HCT116 (cell line): ENCODE measurements around the gene TRPM3. TPM values are rescaled to one million over a fixed set of nuclear protein-coding genes. Genes with fewer than 3 reads are reported as not detected.

Source experiments
- ATAC-seq: fragments of 200-7000 bp; cut with Tn5 transposase; 2 replicates; pipeline ENCODE4 v1.9.1; 2020; ENCODE audit warnings: mild to moderate bottlenecking, moderate library complexity
- BruUV-seq: library from RNA; stranded (reverse); fragments of 400-500 nt; replicated peaks from 2 replicates; lab custom pipeline; 2021; lab: Mats Ljungman, UMichigan
- CTCF ChIA-PET: fragments of 300-600 bp; sonication (Branson Sonifier 250); formaldehyde crosslinking; loops from one replicate; lab custom pipeline; 2021; ENCODE audit warnings: antibody characterized with exemption; lab: Charles Lee
- POLR2A ChIA-PET: fragments of 300-600, 350-600 bp; sonication (Branson Sonifier 250); formaldehyde crosslinking; loops from one replicate; lab custom pipeline; 2021; ENCODE audit warnings: antibody characterized with exemption; lab: Charles Lee
- RAD21 ChIA-PET, 2 experiments: fragments of 300-600 bp; sonication (Branson Sonifier 250); formaldehyde crosslinking; loops; one replicate each; lab custom pipeline; 2023; ENCODE audit warnings: low total read pairs in 2 of 2; ENCODE audit not compliant: uncharacterized antibody in 2 of 2, unreplicated experiment in 2 of 2, low non-redundant PET in 1 of 2; lab: Charles Lee
- DNase-seq: peaks from one replicate; pipeline ENCODE4 v3.0.0-alpha.2; 2010; ENCODE audit warnings: low read depth, low spot score
- H2AFZ ChIP-seq: fragments of 200-600 bp; shearing (Covaris generic), sonication (generic); 2 replicates; pipeline ENCODE4 v1.6.1; 2017; ENCODE audit warnings: low read depth, mixed run types, mixed read lengths, antibody characterized with exemption, low read length; ENCODE audit not compliant: poor library complexity, severe bottlenecking
- H3K27ac ChIP-seq: 2 replicates; pipeline ENCODE4 v1.5.1; 2012; ENCODE audit warnings: low read depth, low read length
- H3K27me3 ChIP-seq: fragments of 200-600 bp; sonication (generic); 2 replicates; pipeline ENCODE4 v1.6.1; 2016; ENCODE audit warnings: mixed run types, low read length, mixed read lengths; ENCODE audit not compliant: insufficient read depth
- H3K36me3 ChIP-seq, 2 experiments: fragments of 200-500 bp in 1 of 2; fragments of 200-600 bp in 1 of 2; sonication (Bioruptor generic) in 1 of 2; sonication (generic) in 1 of 2; 2 replicates each; pipeline versions ENCODE4 v1.5.1 to v1.6.1; 2014 to 2016; ENCODE audit warnings: low read length in 2 of 2, inconsistent platforms in 1 of 2, mixed read lengths in 1 of 2, mixed run types in 1 of 2; ENCODE audit not compliant: insufficient read depth in 2 of 2, control insufficient read depth in 1 of 2
- H3K4me1 ChIP-seq, 2 experiments: fragments of 200-600 bp in 1 of 2; sonication (generic) in 1 of 2; 2 replicates each; pipeline versions ENCODE4 v1.5.1 to v1.6.1; 2012 to 2017; ENCODE audit warnings: low read length in 2 of 2, inconsistent platforms in 1 of 2, mild to moderate bottlenecking in 1 of 2, mixed read lengths in 1 of 2, mixed run types in 1 of 2, moderate library complexity in 1 of 2; ENCODE audit not compliant: insufficient read depth in 2 of 2, control insufficient read depth in 1 of 2
- H3K4me2 ChIP-seq: fragments of 200-600 bp; sonication (generic); 2 replicates; pipeline ENCODE4 v1.6.1; 2017; ENCODE audit warnings: mixed run types, low read length, mixed read lengths
- H3K4me3 ChIP-seq, 2 experiments: fragments of 200-600 bp in 1 of 2; sonication (generic) in 1 of 2; replicated peaks in 1 of 2; 2 replicates each; pipeline ENCODE4 v1.5.1; 2011 to 2016; ENCODE audit warnings: low read length in 2 of 2, control low read depth in 1 of 2, low read depth in 1 of 2, mild to moderate bottlenecking in 1 of 2, mixed read lengths in 1 of 2, mixed run types in 1 of 2
- H3K79me2 ChIP-seq: fragments of 200-600 bp; sonication (generic); 2 replicates; pipeline ENCODE4 v1.6.1; 2017; ENCODE audit warnings: mild to moderate bottlenecking, mixed run types, low read length, moderate library complexity, mixed read lengths; ENCODE audit not compliant: insufficient read depth
- H3K9ac ChIP-seq: fragments of 200-600 bp; sonication (generic); 2 replicates; pipeline ENCODE4 v1.6.1; 2016; ENCODE audit warnings: low read length, mixed read lengths
- H3K9me2 ChIP-seq: fragments of 200-600 bp; sonication (generic), shearing (Covaris generic); 2 replicates; pipeline ENCODE4 v1.6.1; 2017; ENCODE audit warnings: mixed run types, mild to moderate bottlenecking, moderate library complexity; ENCODE audit not compliant: insufficient read depth
- H3K9me3 ChIP-seq, 2 experiments: fragments of 200-500 bp in 1 of 2; fragments of 200-600 bp in 1 of 2; sonication (Bioruptor generic) in 1 of 2; sonication (generic) in 1 of 2; 2 replicates each; pipeline ENCODE4 v1.6.1; 2014 to 2017; ENCODE audit warnings: low read length in 2 of 2, mixed read lengths in 2 of 2, inconsistent platforms in 1 of 2, low read depth in 1 of 2, mild to moderate bottlenecking in 1 of 2, mixed run types in 1 of 2, moderate library complexity in 1 of 2; ENCODE audit not compliant: control insufficient read depth in 1 of 2, insufficient read depth in 1 of 2
- H4K20me1 ChIP-seq: fragments of 200-600 bp; sonication (generic), shearing (Covaris generic); 2 replicates; pipeline ENCODE4 v1.6.1; 2017; ENCODE audit warnings: mixed run types, mild to moderate bottlenecking, moderate library complexity; ENCODE audit not compliant: insufficient read depth
- CBX3 ChIP-seq: IDR thresholded peaks from 2 replicates; pipeline ENCODE4 v1.6.1; 2012; ENCODE audit warnings: low read depth
- ELF1 ChIP-seq: IDR thresholded peaks from 2 replicates; pipeline ENCODE4 v1.6.1; 2012; ENCODE audit warnings: low read depth, borderline replicate concordance
- EZH2 ChIP-seq: fragments of 200-600 bp; sonication (generic); IDR thresholded peaks from 2 replicates; pipeline ENCODE4 v1.6.1; 2017; ENCODE audit warnings: antibody characterized with exemption, mixed run types
- FOSL1 ChIP-seq: IDR thresholded peaks from 2 replicates; pipeline ENCODE4 v1.6.1; 2012; ENCODE audit warnings: low read depth
- JUND ChIP-seq: IDR thresholded peaks from 2 replicates; pipeline ENCODE4 v1.6.1; 2012
- POLR2A ChIP-seq: IDR thresholded peaks from 2 replicates; pipeline ENCODE4 v1.7.0; 2011; ENCODE audit warnings: borderline replicate concordance; ENCODE audit not compliant: insufficient read depth, insufficient read length; ENCODE audit errors: extremely low read depth
- POLR2AphosphoS5 ChIP-seq: IDR thresholded peaks from 2 replicates; pipeline ENCODE4 v1.6.1; 2011; ENCODE audit warnings: mild to moderate bottlenecking, low read depth, low read length, moderate library complexity
- RAD21 ChIP-seq: IDR thresholded peaks from 2 replicates; pipeline ENCODE4 v1.6.1; 2012; ENCODE audit warnings: low read depth, mild to moderate bottlenecking
- SIN3A ChIP-seq: IDR thresholded peaks from 2 replicates; pipeline ENCODE4 v1.6.1; 2012; ENCODE audit warnings: low read depth
- SRF ChIP-seq: IDR thresholded peaks from 2 replicates; pipeline ENCODE4 v1.6.1; 2012; ENCODE audit warnings: low read depth
- YY1 ChIP-seq: IDR thresholded peaks from 2 replicates; pipeline ENCODE4 v1.6.1; 2011; ENCODE audit warnings: low read length, low read depth, moderate library complexity, mild to moderate bottlenecking; ENCODE audit not compliant: insufficient replicate concordance; ENCODE audit errors: extremely low read depth
- ZFX ChIP-seq: fragments of 450-650 bp; IDR thresholded peaks from 2 replicates; pipeline ENCODE4 v1.6.1; 2017
- intact Hi-C: fragments of 100-400 bp; cut with micrococcal nuclease; formaldehyde crosslinking; loops from 2 replicates; pipeline ENCODE4 v1.10.0; 2022
- total RNA-seq: library from RNA; stranded (reverse); gene quantifications from one replicate; pipeline ENCODE4 v1.2.1, GENCODE V29; 2021; ENCODE audit not compliant: unreplicated experiment
- TF ChIP-seq, protein P1 (sequence below): IDR thresholded peaks from 2 replicates; pipeline ENCODE4 v1.6.1; 2012
- TF ChIP-seq, protein P2 (sequence below): IDR thresholded peaks from 2 replicates; pipeline ENCODE4 v1.6.1; 2012; ENCODE audit warnings: low read depth
- TF ChIP-seq, protein P3 (sequence below): IDR thresholded peaks from 2 replicates; pipeline ENCODE4 v1.6.1; 2012

TRPM3 gene
- total RNA-seq, 1 experiment from 2014 or later: not detected

DNA sequence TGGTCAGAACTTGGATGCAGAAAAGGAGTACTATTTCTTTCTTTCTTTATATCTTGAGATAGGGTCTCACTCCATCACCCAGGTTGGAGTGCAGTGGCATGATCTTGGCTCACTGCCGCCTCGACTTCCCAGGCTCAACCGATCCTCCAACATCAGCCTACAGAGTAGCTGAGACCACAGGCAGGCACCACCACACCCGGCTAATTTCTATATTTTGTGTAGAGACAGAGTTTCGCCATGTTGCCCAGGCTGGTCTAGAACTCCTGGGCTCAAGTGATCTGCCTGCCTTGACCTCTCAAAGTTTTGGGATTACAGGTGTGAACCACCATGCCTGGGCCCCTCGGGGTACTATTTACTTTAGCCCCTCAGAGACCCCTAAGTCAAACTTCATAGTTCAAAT, 323.4 kb downstream of the TRPM3 start:
- H3K4me2 ChIP-seq: no peak overlapping the region
- H4K20me1 ChIP-seq: no peaks in the 10 kb centered on the region
- no TSS peak for BruUV-seq
- no peak overlapping the region for H3K4me3 ChIP-seq
- H3K9me2 ChIP-seq: no peaks in the 10 kb centered on the region
- TF ChIP-seq JUND (no peak), ELF1 (no peak), EZH2 (no peak), YY1 (no peak), SIN3A (no peak), POLR2A (no peak), ZFX (no peak), FOSL1 (no peak), CBX3 (no peak), SRF (no peak), RAD21 (no peak), POLR2AphosphoS5 (no peak)
- TF ChIP-seq, protein P1, sequence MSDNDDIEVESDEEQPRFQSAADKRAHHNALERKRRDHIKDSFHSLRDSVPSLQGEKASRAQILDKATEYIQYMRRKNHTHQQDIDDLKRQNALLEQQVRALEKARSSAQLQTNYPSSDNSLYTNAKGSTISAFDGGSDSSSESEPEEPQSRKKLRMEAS: no peak
- TF ChIP-seq, protein P2, sequence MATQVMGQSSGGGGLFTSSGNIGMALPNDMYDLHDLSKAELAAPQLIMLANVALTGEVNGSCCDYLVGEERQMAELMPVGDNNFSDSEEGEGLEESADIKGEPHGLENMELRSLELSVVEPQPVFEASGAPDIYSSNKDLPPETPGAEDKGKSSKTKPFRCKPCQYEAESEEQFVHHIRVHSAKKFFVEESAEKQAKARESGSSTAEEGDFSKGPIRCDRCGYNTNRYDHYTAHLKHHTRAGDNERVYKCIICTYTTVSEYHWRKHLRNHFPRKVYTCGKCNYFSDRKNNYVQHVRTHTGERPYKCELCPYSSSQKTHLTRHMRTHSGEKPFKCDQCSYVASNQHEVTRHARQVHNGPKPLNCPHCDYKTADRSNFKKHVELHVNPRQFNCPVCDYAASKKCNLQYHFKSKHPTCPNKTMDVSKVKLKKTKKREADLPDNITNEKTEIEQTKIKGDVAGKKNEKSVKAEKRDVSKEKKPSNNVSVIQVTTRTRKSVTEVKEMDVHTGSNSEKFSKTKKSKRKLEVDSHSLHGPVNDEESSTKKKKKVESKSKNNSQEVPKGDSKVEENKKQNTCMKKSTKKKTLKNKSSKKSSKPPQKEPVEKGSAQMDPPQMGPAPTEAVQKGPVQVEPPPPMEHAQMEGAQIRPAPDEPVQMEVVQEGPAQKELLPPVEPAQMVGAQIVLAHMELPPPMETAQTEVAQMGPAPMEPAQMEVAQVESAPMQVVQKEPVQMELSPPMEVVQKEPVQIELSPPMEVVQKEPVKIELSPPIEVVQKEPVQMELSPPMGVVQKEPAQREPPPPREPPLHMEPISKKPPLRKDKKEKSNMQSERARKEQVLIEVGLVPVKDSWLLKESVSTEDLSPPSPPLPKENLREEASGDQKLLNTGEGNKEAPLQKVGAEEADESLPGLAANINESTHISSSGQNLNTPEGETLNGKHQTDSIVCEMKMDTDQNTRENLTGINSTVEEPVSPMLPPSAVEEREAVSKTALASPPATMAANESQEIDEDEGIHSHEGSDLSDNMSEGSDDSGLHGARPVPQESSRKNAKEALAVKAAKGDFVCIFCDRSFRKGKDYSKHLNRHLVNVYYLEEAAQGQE: no peak
- TF ChIP-seq, protein P3, sequence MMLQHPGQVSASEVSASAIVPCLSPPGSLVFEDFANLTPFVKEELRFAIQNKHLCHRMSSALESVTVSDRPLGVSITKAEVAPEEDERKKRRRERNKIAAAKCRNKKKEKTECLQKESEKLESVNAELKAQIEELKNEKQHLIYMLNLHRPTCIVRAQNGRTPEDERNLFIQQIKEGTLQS: no peak
- TF ChIP-seq, all 23 proteins: peak for 0
- ChIA-PET POLR2A (no interaction called here), CTCF (no interaction called here), RAD21 (no interaction called here)
- Histone ChIP-seq H3K27ac (no peak overlapping the region), H3K36me3 (no peaks in the 10 kb centered on the region), H3K79me2 (no peaks in the 10 kb centered on the region), H2AFZ (no peak overlapping the region), H3K4me1 (no peaks in the 10 kb centered on the region), H3K9me3 (no peaks in the 10 kb centered on the region), H3K9ac (no peak overlapping the region), H3K27me3 (peaks cover 39% of the 10 kb centered on the region; the same call in 1 of the 2 replicates)
- DNase-seq: no peak
- ATAC-seq: no peak
- intact Hi-C loops: no loop called here
